C1 segment of cervical spinal cord (tissue), 14 donors: Measurements from ENCODE around the gene PSKH1.
"Not testable (repeated sequence)": the region's sequence is repeated elsewhere in the genome, so short reads cannot be mapped to it uniquely, and the experiment has no call there.

Experiments used
- DNase-seq, 14 donors: peaks; one replicate each; lab custom pipeline; 2025; lab: John Stamatoyannopoulos, UW

PSKH1 gene

DNA sequence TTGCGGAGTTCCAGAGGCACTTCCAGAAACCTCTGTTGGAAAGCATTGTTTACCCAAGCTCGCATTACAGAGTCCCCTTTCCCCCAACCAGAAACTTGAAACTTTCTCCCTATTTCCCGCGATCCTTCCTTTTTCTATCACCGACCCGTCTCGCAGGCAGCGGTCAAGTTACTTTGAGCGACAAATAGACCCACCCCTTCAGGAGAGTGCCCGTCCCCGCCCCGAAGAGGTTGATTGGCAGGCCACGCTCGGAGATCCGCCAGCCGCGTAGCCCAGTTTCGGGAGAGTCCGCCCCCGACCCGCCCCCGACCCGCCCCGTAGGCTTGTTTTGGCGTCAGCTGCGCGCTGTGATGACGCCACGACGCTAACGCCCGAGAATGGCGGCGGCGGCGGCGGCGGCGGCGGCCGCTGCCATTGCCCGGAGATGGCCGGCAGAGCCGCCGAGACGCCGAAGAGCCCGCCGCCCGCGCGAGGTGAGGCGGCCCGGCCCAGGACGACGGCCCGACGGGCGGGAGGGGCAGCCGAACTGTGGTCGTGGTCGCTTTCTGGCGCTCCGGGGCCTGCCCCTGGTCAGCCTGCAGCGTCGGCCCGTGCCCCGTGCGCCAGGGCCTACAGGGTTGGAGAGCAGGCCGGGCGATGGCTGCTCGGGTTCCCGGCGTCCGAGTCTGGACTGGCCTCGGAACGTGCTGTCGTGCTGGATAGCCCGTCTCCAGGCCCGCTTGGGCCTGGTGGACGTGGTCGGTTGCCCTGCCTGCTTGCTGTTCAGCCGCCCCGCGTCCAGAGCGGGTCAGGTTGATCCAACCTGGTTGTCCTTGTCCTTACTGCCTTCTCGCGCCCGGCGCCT is at the start of gene PSKH1:
TSS of gene PSKH1 (plus strand) at position 356 of the 844 bp plus-strand sequence. CDS start 15,496 bp downstream, outside the sequence.
- peak; percentile 72 to 96 (median 90) for DNase-seq

GRCh38 chr16:67843343-67843765 is 49.7 kb upstream of the PSKH1 start:
- DNase-seq: peak in 3 of 14 donors; percentile 35 to 49 (median 44)

GRCh38 chr16:67844497-67844896 is 48.6 kb upstream of the PSKH1 start:
- DNase-seq: no peak

GRCh38 chr16:67845291-67846062 is 47.6 kb upstream of the PSKH1 start:
- no peak for DNase-seq

DNA sequence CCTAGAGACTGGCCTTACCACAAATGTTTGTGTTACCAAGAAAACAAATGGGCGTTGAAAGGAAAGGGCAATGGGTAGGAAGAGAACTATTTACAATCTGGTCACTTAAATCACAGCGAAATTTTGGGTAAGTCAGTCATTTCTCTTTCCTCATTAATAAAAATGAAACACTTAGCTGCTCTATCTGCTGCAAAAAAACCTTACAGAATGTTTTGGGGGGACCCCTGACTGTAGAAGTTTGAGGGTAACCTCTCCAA is 47.1 kb upstream of the PSKH1 start:
- DNase-seq: no peak

GRCh38 chr16:67846320-67847063 is 46.6 kb upstream of the PSKH1 start, which contains the start of gene NUTF2:
Gene NUTF2, plus strand, starts transcription at chr16:67846933. Its CDS starts 18,198 bp downstream, at chr16:67865131.
- peak; percentile 85 to 96 (median 92) for DNase-seq

DNA sequence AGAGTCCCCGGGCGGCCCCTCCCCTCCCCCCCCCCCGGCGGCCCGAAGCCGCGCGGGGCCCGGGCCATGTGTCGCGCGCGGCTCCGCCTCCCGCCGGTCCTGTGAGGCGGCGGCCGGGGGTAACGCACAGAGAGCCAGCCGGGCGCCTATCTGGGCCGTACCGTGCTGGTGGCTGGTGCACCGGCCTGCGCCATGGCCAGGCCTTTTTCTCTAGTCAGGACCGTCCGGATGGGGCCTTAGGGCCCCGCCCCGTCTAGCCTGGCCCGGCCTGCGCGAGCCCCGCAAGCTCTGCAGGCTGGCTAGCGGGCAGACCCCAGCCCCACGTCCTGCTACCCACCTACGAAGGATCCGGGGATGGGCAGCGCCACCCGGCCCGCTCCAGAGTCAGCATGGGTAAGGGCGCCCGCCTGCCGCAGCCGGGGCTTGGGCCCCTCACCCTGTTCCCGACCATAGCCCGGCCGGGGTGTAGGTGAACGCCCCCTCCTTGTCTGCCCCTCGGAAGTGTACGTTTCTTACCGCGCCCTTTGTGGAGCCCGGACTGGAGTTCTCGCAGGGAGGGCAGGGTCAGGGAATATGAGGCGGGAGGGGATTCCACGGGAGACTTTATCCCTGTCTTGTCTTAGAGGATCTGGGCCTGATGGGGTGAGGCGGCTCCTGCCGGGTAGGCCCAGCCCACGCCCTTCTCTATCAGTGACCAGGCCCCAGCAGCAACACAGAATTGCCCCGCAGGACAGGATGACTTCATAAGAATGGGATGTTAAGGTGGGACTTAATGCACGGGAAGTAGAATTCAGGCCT is 45.8 kb upstream of the PSKH1 start, which contains the start of gene CENPT:
TSS of gene CENPT (minus strand) at position 630 of the 798 bp plus-strand sequence. CDS start 13,834 bp downstream, outside the sequence.
- peak in 4 of 14 donors; percentile 57 to 82 (median 70) for DNase-seq

DNA sequence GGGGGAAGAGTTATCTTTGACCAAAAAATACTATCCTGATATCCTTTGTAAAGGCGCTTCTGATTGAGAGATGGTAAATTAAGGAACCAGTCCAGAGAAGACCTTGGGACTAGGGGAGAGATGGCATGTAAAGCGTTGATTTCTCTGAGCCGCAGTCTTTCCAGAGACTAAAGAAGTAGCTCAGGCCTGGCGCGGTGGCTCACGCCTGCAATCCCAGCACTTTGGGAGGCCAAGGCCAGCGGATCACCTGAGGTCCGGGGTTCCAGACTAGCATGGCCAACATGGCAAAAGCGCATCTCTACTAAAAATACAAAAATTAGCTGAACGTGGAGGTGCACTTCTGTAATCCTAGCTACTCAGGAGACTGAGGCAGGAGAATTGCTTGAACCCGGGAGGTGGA is 44.9 kb upstream of the PSKH1 start:
- DNase-seq: no peak

GRCh38 chr16:67853670-67854069 is 39.4 kb upstream of the PSKH1 start:
- DNase-seq: no peak

- no peak for DNase-seq
Measured at GRCh38 chr16:67855789-67856188, 37.3 kb upstream of the PSKH1 start.

DNA sequence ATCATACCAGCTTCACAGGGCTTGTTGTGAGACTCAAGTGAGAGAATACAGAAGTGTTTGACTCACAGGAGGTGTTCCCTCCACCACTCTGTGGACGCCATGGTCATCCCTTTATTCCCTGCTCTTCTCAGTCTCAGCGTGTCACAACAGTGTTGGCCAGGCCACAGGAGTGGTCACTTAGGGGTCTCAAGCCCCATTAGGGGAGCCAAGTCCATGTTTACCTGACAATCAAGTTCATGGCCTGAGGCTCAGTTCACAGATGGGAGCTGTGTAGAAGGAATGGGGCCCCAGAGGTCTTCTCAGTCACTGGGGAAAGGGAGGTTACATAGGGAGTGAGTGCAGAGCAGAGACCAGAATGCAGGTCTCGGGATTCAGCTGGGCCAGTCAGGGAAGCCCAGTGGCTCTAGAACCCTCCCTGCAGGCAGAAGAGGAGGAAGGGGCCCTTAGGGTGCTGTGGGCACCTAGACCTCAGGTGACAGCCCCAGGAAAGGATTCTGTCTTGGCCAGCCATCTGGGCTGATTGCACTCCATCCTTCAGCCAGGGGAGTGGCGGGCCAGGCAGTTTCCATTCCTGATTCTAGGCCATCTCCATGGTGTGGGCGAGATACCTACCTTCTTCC is 36.0 kb upstream of the PSKH1 start:
- DNase-seq: no peak

- DNase-seq: peak in 5 of 14 donors; percentile 1 to 58 (median 10)
Measured at GRCh38 chr16:67857547-67858233, 35.4 kb upstream of the PSKH1 start.

- no peak for DNase-seq
Measured at GRCh38 chr16:67858500-67858899, 34.6 kb upstream of the PSKH1 start.

- DNase-seq: no peak
Measured at GRCh38 chr16:67860589-67861398, 32.3 kb upstream of the PSKH1 start.

GRCh38 chr16:67861877-67862276 is 31.2 kb upstream of the PSKH1 start:
- DNase-seq: no peak

DNA sequence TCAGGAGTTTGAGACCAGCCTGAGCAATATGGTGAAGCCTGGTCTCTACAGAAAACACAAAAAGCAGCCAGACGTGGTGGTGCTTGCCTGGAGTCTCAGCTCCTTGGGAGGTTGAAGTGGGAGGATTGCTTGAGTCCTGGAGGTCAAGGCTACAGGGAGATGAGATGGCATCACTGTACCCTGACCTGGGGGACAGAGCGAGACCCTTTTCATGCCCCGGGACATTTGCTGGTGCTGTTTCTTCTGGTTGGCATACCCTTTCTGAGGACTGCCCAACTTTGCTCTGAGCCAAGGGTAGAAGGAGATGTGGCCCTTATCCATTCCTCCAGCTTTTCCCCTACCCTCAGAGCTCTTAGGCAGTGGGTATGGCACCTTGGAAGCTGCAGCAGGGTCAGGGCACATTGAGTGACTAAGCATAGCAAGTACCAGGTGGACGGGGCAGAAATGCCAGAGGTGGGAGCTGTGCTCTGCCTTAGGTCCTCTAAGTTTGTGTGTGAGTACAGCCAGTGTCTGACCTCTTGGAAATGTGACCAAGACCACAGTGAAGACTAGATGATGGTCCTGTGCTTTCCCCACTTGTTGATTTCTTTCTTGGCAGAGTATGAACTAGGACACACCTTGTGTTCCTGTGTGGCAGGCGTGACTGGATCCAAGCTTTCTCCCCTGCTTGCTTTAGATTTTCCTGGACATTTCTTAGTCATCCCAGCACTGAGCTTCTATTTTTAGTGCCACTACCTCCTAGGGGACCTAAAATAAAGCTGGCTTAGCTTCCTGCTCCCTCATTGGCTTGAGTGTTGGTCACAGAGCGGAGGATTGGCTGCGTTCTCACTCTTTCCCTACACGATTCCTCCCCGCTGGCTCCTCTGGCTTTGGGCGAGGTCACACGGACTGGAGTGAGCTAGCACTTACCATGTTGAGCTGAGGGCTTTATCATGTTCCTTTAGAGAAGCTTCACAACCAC is 30.2 kb upstream of the PSKH1 start:
- peak in 3 of 14 donors; percentile 15 to 95 (median 15) for DNase-seq

GRCh38 chr16:67864044-67864443 is 29.0 kb upstream of the PSKH1 start:
- not testable (repeated sequence) for DNase-seq

GRCh38 chr16:67864594-67864993 is 28.5 kb upstream of the PSKH1 start:
- DNase-seq: no peak
